ENCODE results near the gene FLYWCH1.

Gene FLYWCH1

GRCh38 chr16:2911638-2912329 lies at the start of gene FLYWCH1:
Gene FLYWCH1, plus strand, starts transcription at chr16:2911931. Its CDS starts 17,755 bp downstream, at chr16:2929686.
- DNase-seq (ENCODE audit: low spot score): peak; percentile 98

GRCh38 chr16:2865651-2866050 lies 46.1 kb upstream of the FLYWCH1 start:
- DNase-seq (ENCODE audit: low spot score): no peak

- DNase-seq (ENCODE audit: low spot score): no peak
These were observed 45.3 kb upstream of the FLYWCH1 start for GRCh38 chr16:2866431-2866830.

- no peak for DNase-seq (ENCODE audit: low spot score)
These were observed 44.1 kb upstream of the FLYWCH1 start for GRCh38 chr16:2867661-2867986.

- DNase-seq (ENCODE audit: low spot score): peak; percentile 94
These were observed 43.5 kb upstream of the FLYWCH1 start for GRCh38 chr16:2867987-2868789.

- DNase-seq (ENCODE audit: low spot score): no peak
These were observed 39.8 kb upstream of the FLYWCH1 start for GRCh38 chr16:2871926-2872325.

GRCh38 chr16:2874032-2874911 lies 37.5 kb upstream of the FLYWCH1 start:
- no peak for DNase-seq (ENCODE audit: low spot score)

GRCh38 chr16:2874912-2875362 lies 36.8 kb upstream of the FLYWCH1 start:
- peak; percentile 78 for DNase-seq (ENCODE audit: low spot score)

GRCh38 chr16:2879854-2880508 lies 31.8 kb upstream of the FLYWCH1 start:
- no peak for DNase-seq (ENCODE audit: low spot score)

- peak; percentile 29 for DNase-seq (ENCODE audit: low spot score)
These were observed 29.7 kb upstream of the FLYWCH1 start for GRCh38 chr16:2881783-2882649.

- DNase-seq (ENCODE audit: low spot score): peak; percentile 98
These were observed 28.9 kb upstream of the FLYWCH1 start, which contains the start of gene FLYWCH2 for GRCh38 chr16:2882650-2883457. Gene FLYWCH2, plus strand, starts transcription at chr16:2883215. Its CDS starts 13,235 bp downstream, at chr16:2896450.

GRCh38 chr16:2883458-2883908 lies 28.2 kb upstream of the FLYWCH1 start:
- peak; percentile 6 for DNase-seq (ENCODE audit: low spot score)

- no peak for DNase-seq (ENCODE audit: low spot score)
These were observed 27.7 kb upstream of the FLYWCH1 start for GRCh38 chr16:2884041-2884451.

GRCh38 chr16:2894231-2894630 lies 17.5 kb upstream of the FLYWCH1 start:
- DNase-seq (ENCODE audit: low spot score): no peak

GRCh38 chr16:2895813-2896212 lies 15.9 kb upstream of the FLYWCH1 start:
- DNase-seq (ENCODE audit: low spot score): peak; percentile 80

- DNase-seq (ENCODE audit: low spot score): no peak
These were observed 15.2 kb upstream of the FLYWCH1 start for GRCh38 chr16:2896480-2897010.

GRCh38 chr16:2897110-2897509 lies 14.6 kb upstream of the FLYWCH1 start:
- DNase-seq (ENCODE audit: low spot score): peak; percentile 79

GRCh38 chr16:2898831-2899563 lies 12.7 kb upstream of the FLYWCH1 start:
- DNase-seq (ENCODE audit: low spot score): no peak

GRCh38 chr16:2899564-2900072 lies 12.1 kb upstream of the FLYWCH1 start:
- DNase-seq (ENCODE audit: low spot score): no peak

All from kidney tubule cell (primary cell).